HCT116 (cell line): ENCODE data around the gene SLCO2A1.

Experiments
- CEBPB ChIP-seq: IDR thresholded peaks from 2 replicates; pipeline ENCODE4 v1.6.1; 2012; ENCODE audit warnings: low read depth
- CTCF ChIP-seq, 3 experiments: fragments of 200-600 bp in 1 of 3; sonication (generic) in 1 of 3; IDR thresholded peaks in 2 of 3; conservative IDR thresholded peaks in 1 of 3; 2 replicates each; pipeline ENCODE4 v1.5.1; 2012 to 2017; ENCODE audit warnings: low read depth in 2 of 3, low read length in 2 of 3, antibody characterized with exemption in 1 of 3, borderline replicate concordance in 1 of 3, control low read depth in 1 of 3, mild to moderate bottlenecking in 1 of 3, mixed read lengths in 1 of 3, mixed run types in 1 of 3, moderate library complexity in 1 of 3; ENCODE audit not compliant: insufficient read depth in 1 of 3
- EZH2 ChIP-seq: fragments of 200-600 bp; sonication (generic); IDR thresholded peaks from 2 replicates; pipeline ENCODE4 v1.6.1; 2017; ENCODE audit warnings: antibody characterized with exemption, mixed run types
- EZH2phosphoT487 ChIP-seq: fragments of 200-600 bp; IDR thresholded peaks from 2 replicates; pipeline ENCODE4 v1.6.1; 2018; ENCODE audit warnings: antibody characterized with exemption, borderline replicate concordance
- JUND ChIP-seq: IDR thresholded peaks from 2 replicates; pipeline ENCODE4 v1.6.1; 2012
- MAX ChIP-seq: IDR thresholded peaks from 2 replicates; pipeline ENCODE4 v1.6.1; 2012
- POLR2A ChIP-seq: IDR thresholded peaks from 2 replicates; pipeline ENCODE4 v1.7.0; 2011; ENCODE audit warnings: borderline replicate concordance; ENCODE audit not compliant: insufficient read depth, insufficient read length; ENCODE audit errors: extremely low read depth
- POLR2AphosphoS5 ChIP-seq: IDR thresholded peaks from 2 replicates; pipeline ENCODE4 v1.6.1; 2011; ENCODE audit warnings: mild to moderate bottlenecking, low read depth, low read length, moderate library complexity
- SIN3A ChIP-seq: IDR thresholded peaks from 2 replicates; pipeline ENCODE4 v1.6.1; 2012; ENCODE audit warnings: low read depth
- SP1 ChIP-seq: IDR thresholded peaks from 2 replicates; pipeline ENCODE4 v1.6.1; 2012; ENCODE audit warnings: low read depth
- YY1 ChIP-seq: IDR thresholded peaks from 2 replicates; pipeline ENCODE4 v1.6.1; 2011; ENCODE audit warnings: low read length, low read depth, moderate library complexity, mild to moderate bottlenecking; ENCODE audit not compliant: insufficient replicate concordance; ENCODE audit errors: extremely low read depth
- ZFX ChIP-seq: fragments of 450-650 bp; IDR thresholded peaks from 2 replicates; pipeline ENCODE4 v1.6.1; 2017

GRCh38 chr3:133893683-133894352, 135.9 kb downstream of the SLCO2A1 start:
- TF ChIP-seq CTCF (IDR thresholded peaks at IDR 0.05 in 2 of 3, conservative IDR thresholded peaks at IDR 0.05 in 1 of 3; ENCODE audit: borderline replicate concordance in 1 of 3, insufficient read depth in 1 of 3, low read depth in 2 of 3, low read length in 2 of 3) (no peak), EZH2 (no peak), JUND (no peak), POLR2A (no peak), CEBPB (no peak), SP1 (no peak), EZH2phosphoT487 (no peak), POLR2AphosphoS5 (no peak), ZFX (no peak), MAX (no peak), SIN3A (no peak), YY1 (no peak)
